ENCODE data around the gene C7orf57.

GRCh38 chr7:47992446-47992845, 42.9 kb upstream of the C7orf57 start:
- TF ChIP-seq, protein P1, sequence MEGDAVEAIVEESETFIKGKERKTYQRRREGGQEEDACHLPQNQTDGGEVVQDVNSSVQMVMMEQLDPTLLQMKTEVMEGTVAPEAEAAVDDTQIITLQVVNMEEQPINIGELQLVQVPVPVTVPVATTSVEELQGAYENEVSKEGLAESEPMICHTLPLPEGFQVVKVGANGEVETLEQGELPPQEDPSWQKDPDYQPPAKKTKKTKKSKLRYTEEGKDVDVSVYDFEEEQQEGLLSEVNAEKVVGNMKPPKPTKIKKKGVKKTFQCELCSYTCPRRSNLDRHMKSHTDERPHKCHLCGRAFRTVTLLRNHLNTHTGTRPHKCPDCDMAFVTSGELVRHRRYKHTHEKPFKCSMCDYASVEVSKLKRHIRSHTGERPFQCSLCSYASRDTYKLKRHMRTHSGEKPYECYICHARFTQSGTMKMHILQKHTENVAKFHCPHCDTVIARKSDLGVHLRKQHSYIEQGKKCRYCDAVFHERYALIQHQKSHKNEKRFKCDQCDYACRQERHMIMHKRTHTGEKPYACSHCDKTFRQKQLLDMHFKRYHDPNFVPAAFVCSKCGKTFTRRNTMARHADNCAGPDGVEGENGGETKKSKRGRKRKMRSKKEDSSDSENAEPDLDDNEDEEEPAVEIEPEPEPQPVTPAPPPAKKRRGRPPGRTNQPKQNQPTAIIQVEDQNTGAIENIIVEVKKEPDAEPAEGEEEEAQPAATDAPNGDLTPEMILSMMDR (IDR thresholded peaks at IDR 0.05; ENCODE audit: low read length) = no peak
- no peak for TF ChIP-seq EZH2 (IDR thresholded peaks at IDR 0.05; ENCODE audit: borderline replicate concordance, low read length)
